Stimulated activated naive CD4-positive, alpha-beta T cell (primary cell): Measurements from ENCODE around the gene HELZ.
A peak's percentile ranks its signal among the peaks of the same experiment; 100 is the strongest.
"Not testable (repeated sequence)": the region's sequence is repeated elsewhere in the genome, so short reads cannot be mapped to it uniquely, and the experiment has no call there.

ENCODE experiments used
- DNase-seq, 6 experiments: peaks; one replicate each; lab custom pipeline; 2025; lab: John Stamatoyannopoulos, UW

The HELZ gene

DNA sequence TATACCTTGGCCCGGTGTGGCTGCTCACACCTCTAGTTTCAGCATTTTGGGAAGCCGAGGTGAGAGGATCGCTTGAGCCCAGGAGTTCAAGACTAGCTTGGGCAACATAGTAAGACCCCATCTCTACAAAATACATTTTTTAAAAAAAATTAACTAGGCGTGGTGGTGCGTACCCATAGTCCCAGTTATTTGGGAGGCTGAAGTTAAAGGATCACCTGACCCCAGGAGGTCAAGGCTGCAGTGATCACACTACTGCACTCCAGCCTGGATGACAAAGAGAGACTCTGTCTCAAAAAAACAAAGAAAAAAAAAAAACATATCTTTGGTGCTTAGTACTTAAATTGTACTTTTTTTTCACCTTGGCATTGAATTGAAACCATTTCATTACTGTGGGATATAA lies 101.7 kb downstream of the HELZ start:
- DNase-seq: no peak

DNA sequence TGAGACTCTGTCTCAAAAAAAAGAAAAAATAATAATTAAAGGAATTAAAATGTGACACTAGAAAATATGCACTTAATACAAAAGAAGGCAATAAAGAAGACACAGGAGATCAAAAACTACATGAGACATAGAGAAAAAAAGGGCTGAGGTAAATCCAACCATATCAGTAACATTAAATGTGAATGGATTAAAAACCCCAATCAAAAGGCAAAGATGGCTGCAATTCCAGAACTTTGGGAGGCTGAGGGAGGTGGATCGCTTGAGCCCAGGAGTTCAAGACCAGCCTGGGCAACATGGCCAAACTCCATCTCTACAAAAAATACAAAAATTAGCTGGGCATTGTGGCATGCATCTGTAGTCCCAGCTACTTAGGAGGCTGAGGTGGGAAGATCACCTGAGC lies 103.0 kb downstream of the HELZ start:
- not testable (repeated sequence) for DNase-seq

DNA sequence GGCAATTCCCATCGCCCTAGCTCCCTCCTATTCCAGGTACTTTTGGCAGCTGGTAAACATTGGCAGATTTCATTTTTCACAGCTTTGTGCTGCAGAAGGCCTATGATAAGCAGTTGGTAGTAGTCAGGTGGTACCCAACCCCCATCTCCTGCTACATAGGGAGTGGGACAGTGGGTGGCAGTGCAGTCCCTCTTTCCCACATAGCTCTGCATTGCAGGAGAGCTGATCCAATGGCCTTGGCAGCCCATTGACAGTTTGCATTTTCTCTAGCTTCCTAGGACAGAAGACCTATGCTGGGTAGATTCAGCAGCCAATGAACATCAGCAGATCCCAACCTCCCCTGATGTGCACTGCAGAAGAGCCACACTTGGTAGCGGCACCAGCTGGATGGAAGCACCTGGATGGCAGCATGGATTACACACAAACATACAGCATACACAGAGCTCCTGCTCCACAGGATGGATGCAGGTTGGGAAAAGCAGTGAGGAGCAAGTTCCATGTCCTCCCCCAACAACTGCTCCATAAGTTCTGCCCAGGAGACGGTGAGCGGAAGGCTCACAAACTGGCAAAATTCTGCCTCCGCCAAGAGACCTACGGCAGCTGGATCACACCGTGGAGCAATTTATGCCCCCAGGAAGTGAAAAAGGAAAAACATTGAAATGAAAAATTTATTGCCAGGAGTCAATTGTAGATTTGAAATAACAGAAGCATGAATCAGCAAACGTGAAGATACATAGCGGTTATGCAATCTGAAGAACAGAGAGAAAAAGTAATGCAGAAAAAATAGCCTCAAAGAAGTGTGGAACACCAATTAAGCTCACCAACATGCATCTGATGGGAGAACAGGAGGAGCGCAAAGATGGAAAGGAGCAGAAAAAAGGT lies 105.0 kb downstream of the HELZ start:
- no peak for DNase-seq

DNA sequence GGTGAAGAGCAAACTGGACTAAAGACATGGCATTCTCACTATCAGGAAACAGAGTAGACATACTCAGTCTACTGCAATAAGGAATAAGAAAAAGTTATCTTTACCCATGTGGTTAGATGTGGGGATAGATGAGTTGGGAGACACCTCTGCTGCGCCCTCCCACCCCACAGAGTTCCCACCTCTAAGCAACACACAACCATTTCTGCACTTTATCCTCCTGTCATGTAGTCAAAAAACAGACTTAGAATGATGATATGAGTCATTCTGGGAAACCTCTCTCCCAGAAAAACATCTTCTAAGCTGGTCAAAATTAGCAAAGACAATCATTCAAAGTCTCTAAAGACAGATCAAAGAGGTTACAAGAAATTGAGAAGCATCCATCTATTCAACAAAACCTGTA lies 105.7 kb downstream of the HELZ start:
- DNase-seq: no peak

DNA sequence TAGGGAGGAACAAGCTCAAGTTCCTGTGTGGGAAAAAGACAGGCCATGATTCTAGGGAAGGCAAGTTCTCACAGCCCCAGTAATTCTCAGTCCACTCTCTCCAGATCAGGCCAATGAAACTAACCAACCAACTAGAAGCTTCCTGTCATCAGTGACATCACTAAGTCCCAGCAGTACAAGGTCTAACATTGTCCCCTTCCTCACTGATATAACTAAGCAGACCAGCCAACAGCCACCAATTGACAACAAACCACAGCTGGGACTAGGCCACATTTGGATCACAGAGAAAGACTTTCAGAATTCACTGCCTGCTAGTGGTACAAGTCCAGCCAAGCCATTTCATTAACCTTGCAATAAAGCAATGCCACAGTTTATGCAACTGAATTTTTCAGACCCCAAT lies 106.6 kb downstream of the HELZ start:
- DNase-seq: no peak

DNA sequence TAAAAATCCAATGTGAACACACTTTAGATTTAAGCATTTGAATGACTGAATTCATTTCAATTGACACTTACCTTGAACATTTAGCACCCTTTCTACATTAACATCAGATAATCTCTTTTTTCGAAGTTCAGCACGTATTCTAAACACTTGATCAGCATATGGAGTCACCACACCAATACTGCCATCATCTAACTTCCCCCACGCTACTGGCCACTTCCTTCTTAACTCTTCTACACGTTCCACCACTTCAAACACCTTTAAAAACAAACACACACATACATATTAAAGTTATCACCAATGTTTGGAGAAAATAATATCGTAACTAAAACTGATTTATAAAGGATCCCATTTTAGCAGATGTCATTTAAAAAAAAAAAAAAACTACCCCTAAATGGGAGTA lies 107.1 kb downstream of the HELZ start:
- no peak for DNase-seq

DNA sequence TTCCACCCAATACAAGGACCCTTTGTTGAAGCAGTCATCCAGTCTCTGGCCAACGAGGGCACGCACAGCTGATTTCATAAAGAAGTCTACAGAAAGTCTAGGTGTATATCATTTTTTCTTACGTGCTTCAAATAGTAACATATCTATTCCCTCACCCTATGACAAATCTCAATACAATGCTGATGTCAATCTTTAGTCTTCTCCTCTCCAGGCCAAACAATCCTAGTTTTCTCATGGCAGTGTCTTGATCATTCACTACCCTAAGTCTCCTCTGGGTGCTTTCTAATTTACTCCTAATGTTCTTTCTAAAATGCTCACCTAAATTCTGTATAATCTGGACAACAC lies 108.0 kb downstream of the HELZ start:
- DNase-seq: no peak

DNA sequence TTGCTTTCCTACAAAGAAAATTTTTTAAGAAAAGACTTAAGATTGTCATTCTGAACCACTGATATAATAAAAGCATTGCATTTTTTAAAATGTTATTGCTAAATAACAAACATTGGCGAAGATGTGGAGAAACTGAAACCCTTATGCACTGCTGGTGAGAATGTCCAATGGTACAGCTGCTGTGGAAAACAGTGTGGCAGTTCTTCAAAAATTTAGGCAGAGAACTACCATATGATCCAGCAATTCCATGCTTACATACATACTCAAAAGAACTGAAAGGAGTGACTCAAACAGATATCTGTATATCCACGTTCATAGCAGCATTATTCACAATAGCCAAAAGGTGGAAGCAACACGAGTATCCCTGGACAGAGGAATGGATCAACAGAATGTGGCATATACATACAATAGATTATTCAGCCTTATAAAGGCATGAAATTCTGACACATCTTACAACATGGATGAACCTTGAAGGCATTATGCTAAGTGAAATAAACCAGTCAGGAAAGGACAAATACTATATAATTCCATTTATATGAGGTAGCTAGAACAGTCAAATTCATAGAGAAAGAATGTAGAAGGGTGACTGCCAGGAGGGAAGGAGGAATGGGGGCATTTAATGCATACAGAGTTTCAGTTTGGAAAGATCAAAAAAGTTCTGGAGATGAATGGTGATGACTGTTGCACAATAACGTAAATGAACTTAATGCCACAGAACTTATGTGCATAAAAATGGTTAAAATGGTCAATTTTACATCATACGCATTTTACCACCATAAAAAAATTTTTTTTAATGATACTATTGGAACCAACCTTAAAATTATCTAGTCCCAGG lies 108.6 kb downstream of the HELZ start:
- no peak for DNase-seq

DNA sequence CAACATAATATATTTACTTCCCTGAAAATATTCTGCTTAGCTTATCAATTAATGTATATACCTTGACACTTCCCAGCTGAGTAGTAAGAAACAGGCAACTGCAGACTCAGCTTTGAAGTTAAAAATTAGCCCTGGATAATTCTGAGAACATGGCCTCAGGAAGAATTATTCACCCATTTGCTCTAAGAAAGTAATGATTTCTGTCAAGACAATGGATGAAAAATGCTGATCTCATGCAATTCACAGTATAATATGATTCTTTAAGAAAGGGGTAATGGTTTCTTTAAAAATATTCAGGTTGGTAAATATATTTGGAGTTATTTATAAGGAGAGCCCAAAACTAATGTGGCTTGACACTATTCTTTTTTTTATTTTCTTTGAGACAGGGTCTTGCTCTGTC lies 111.8 kb downstream of the HELZ start:
- no peak for DNase-seq

DNA sequence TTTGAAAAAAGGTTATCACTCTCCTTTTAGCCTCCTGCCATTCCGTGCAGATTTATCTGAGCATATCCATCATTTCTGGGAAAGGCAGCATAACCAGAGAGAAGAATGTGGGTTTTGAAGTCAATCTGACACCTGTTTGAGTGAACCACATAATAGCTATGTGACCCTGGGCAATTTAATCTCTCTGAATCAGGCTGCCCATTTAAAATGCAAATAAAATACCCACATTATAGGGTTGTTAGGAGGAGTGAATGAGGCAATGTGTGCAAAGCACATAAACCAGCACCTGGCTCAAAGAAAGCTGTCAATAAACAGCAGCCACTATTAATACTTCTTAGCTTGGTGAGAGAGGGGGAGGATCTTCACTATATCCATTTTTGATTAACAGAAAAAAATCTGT lies 112.6 kb downstream of the HELZ start:
- DNase-seq: no peak

DNA sequence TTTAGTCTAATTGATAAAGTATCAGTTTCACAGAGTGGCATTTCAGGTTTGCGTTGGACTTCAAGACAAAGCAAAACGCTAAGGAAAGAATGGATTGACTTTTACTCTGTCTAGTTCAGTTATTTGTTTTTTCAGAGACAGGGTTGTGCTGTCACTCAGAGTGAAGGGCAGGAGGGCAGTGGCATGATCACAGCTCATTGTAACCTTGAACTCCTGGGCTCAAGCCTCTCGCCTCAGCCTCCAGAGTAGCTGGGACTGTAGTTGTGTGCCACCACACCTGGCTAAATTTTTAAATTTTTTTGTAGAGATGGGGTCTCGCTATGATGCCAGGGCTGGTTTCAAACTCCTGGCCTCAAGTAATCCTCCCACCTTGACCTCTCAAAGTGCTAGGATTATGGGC lies 114.2 kb downstream of the HELZ start:
- DNase-seq: no peak

DNA sequence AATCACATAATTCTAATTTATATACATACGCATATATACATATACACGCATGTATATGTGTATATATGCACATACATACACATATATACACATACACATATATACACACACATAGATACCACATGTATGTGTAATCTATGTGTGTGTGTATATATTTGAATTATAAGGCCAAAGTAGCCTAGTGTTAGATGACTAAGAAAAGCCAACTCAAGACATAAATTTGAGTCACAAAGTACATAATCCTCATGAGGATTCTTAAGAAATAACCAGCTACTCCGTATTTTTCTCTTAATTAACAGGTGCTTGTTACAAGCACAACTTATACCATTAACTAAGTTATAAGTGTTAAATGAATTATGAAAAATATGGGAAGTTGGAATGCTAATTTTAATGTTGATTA lies 115.7 kb downstream of the HELZ start:
- no peak for DNase-seq

DNA sequence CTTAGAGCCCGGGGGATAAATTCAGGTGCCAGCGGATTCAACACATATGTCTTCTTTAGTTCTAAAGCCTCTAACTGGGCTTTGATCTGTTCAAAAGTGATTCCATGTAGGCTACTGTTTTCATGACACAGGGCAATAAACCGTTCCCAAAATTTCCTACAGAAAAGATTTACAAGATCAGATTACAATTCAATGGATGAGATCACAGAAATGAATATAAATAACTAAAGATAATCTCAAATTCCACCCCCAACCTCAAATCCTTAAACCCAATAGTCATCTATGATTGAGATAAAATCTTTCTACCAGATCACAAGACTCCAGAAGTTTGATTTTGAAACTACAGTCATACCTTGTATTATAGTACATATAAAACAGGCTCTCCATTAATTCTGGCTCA lies 116.3 kb downstream of the HELZ start:
- no peak for DNase-seq

DNA sequence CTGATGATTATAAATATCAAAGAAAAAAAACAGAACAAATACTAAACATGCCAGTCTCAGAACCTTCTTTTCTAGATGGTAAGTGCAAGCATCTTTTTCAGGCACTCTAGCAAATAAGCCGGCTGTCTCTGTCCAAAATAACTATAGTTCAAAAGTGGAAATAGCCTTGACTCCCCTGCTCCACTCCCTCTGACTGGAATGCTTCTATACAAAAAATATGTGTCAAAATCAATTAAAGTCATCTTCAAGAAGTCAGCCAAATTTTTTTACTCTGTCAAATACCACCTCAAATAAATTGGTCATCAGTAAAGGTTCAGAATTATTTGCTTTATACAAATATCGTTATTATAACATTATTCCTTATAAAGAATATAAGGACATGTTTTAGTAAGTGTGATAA lies 117.1 kb downstream of the HELZ start:
- no peak for DNase-seq

DNA sequence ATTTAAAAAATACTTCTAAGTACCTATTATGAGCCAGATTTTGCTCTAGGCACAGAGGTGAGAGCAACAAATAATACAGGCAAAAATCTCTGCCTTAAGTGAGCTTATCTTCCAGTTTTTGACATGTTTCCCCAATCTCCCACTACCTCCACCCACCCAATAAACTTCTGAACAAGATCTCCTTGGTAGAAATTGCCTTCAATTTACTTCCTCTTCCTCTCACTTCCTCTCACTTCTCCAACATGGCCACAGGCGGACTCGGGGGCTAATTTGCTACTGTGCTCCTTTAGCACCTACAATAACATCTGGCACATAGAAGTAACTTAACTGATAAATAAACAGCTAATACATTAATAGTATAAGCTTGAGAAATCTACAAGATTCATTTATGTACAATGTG lies 118.0 kb downstream of the HELZ start:
- DNase-seq: no peak

DNA sequence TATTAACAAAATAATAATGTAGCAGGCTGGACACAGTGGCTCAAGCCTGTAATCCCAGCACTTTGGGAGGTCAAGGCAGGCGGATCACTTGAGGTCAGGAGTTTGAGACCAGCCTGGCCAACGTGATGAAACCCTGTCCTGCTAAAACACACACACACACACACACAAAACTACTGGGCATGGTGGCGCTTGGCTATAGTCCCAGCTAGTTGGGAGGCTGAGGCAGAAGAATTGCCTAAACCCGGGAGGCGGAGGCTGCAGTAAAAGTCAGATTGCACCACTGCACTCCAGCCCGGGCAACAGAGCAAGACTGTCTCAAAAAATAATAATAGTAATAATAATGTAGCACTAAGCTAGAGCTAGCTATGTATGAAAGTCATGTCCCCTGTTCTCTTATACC lies 118.5 kb downstream of the HELZ start:
- DNase-seq: not testable (repeated sequence)

DNA sequence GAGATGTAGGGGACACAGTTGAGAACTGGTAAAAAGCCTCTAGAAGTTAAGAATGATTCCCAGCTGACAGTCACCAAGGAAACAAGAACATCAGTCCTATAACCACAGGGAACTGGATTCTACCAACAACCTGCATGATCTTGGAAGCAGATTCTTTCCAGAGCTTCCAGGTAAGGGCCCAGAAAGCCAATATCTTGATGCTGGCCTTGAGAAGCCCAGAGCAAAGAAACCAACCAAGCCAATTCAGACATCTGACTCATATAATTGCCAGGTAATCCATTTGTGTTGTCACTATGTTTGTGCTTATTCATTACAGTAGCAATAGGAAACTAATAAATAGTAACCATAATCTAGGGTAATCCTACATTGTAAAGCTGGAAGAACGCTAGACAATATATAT lies 119.1 kb downstream of the HELZ start:
- DNase-seq: no peak

DNA sequence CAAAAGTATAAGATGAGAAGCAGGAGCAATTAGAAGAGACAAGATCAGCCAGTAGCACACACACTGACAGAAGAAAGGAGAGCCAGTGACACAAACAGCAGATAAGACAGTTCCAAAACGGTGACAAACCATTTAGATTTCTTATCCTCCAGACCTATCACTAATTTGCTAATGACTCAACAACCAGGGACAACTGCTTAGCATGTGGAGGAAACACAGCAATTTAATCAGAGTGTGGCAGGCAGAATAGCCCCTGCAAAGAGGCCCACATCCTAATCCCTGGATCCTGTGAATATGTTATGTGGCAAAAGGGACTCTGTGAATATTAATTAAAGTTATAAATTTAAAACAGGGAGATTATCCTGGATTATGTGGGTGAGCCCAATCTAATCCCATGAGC lies 119.6 kb downstream of the HELZ start:
- DNase-seq: peak in 1 of 6 experiments; percentile 3

DNA sequence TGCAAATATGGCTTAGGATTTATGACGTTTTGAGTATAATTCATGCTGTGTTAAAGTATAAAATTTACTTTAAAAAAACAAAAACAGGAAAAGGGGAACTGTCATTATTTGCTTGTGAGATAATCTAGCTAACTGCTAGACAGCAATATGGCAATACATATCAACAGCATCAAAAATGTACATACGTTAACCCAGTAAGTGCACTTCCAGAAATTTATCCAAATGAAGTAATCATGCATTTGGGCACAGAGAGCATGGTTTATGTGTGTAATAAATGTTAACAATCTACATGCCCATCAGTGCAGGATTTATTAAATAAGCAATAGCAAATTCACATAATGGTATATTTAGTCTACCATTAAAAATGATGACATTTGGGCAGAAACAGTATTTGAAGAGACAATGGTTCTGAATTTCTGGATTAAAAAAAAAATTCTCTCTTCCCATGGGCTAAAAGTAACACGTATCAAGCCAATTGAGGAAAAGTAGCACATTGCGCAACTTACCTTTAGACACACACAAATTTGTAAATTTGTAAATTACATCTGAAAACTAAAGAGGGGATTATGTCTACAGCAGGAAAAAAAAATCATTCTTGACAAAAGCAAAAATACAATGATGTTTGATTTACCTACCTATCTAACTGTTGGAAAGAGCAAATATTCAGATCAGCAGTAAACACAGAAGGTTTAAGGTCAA lies 120.4 kb downstream of the HELZ start:
- no peak for DNase-seq

DNA sequence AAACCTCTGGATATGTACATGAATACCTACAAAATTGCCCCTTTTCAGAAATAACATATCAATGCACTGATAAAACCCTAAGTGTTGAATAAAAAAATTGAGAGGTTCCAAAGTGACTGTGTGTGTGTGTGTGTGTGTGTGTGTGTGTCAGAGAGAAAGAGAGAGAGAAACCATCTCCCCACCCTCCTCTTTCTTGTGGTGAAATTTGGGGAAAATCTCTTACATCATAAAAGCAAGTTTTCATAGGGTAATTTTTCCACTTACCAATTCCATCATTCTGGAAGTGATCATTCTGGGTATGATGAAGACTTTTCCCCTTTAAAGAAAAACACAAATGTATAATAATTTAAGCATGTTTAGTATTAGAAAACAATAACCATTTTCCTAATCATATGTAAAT lies 121.3 kb downstream of the HELZ start:
- DNase-seq: no peak

DNA sequence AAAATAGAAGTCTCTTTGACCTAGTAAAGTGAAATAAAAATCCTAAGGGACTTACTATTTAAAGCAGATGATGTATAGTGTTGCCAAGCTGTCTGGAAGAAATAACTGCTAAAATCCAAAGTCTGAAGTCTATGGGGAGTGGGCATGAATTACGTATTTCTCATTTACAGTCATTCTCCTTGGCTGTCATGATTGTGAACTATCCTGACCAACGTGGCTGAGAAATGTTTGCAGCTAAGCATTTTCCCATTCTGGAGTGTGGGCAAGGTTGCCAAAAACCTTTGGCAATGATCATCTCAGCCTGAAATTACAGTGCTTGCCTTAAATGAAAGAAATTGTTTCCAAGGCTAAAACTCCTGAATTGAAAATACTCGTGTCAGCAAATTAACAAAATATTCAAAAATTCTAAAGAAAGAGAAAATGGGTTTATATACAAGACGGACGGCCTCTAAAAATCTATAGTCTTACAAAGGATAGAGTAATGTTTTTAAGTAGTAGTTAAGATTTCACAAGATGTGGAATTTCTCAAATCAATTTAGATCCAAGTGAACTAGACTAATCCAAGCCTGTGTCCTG lies 123.6 kb downstream of the HELZ start:
- DNase-seq: no peak

DNA sequence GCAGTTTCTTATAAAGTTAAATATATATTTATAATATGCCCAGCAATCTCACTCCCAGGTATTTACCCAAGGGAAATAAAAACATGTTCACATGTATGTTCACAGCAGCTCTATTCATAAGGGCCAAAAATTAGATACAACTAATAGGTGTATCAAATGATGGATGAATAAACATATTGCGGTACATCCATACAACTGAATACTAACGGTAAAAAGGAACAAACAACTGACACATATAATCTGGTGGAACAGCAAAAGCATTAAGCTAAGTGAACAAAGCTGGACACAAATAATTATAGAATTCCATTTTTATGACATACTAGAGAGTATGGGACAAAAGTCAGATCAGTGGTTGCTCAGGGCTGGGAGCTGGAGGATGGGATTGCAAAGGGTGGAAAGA lies 125.9 kb downstream of the HELZ start:
- DNase-seq: no peak
